Measurements from ENCODE around the gene PLPPR1.

- TF ChIP-seq CTCF (IDR thresholded peaks at IDR 0.05; ENCODE audit: low read length): no peak
- TF ChIP-seq EZH2 (optimal IDR thresholded peaks at IDR 0.05; ENCODE audit: low read depth, low read length): no peak
These were observed 43.7 kb downstream of the PLPPR1 start for GRCh38 chr9:101072259-101072658.
